Epithelial cell of esophagus (primary cell): ENCODE measurements around the gene PREB.
"Not testable (repeated sequence)": the region's sequence is repeated elsewhere in the genome, so short reads cannot be mapped to it uniquely, and the experiment has no call there.

ENCODE experiments used
- DNase-seq: peaks from one replicate; pipeline ENCODE4 v3.0.0; 2010; ENCODE audit warnings: low read depth
- H3K4me3 ChIP-seq: 2 replicates; pipeline ENCODE4 v1.5.1; 2011; ENCODE audit warnings: mild to moderate bottlenecking, low read length, control low read depth
- TF ChIP-seq, protein P1 (sequence below): IDR thresholded peaks from 2 replicates; pipeline ENCODE4 v1.5.1; 2011; ENCODE audit warnings: low read depth, mild to moderate bottlenecking, low read length, control low read depth, inconsistent platforms; ENCODE audit not compliant: insufficient read depth; ENCODE audit errors: missing control alignments

The PREB gene

GRCh38 chr2:27117995-27118524 lies 16.4 kb downstream of the PREB start:
- no peak for DNase-seq
- TF ChIP-seq, protein P1, sequence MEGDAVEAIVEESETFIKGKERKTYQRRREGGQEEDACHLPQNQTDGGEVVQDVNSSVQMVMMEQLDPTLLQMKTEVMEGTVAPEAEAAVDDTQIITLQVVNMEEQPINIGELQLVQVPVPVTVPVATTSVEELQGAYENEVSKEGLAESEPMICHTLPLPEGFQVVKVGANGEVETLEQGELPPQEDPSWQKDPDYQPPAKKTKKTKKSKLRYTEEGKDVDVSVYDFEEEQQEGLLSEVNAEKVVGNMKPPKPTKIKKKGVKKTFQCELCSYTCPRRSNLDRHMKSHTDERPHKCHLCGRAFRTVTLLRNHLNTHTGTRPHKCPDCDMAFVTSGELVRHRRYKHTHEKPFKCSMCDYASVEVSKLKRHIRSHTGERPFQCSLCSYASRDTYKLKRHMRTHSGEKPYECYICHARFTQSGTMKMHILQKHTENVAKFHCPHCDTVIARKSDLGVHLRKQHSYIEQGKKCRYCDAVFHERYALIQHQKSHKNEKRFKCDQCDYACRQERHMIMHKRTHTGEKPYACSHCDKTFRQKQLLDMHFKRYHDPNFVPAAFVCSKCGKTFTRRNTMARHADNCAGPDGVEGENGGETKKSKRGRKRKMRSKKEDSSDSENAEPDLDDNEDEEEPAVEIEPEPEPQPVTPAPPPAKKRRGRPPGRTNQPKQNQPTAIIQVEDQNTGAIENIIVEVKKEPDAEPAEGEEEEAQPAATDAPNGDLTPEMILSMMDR, result no peak

GRCh38 chr2:27115519-27115918 lies 18.9 kb downstream of the PREB start:
- DNase-seq, result peak; percentile 16
- TF ChIP-seq, protein P1, result no peak

More at GRCh38 chr2:27117995-27118524, 16.4 kb downstream of the PREB start:
- H3K4me3 ChIP-seq, result peak overlapping the region; percentile 52

GRCh38 chr2:27111392-27112078 lies 22.9 kb downstream of the PREB start:
- not testable (repeated sequence) for DNase-seq, H3K4me3 ChIP-seq

More at GRCh38 chr2:27115519-27115918, 18.9 kb downstream of the PREB start:
- H3K4me3 ChIP-seq, result no peak overlapping the region

GRCh38 chr2:27110603-27111352 lies 23.7 kb downstream of the PREB start:
- DNase-seq, result not testable (repeated sequence)

DNA sequence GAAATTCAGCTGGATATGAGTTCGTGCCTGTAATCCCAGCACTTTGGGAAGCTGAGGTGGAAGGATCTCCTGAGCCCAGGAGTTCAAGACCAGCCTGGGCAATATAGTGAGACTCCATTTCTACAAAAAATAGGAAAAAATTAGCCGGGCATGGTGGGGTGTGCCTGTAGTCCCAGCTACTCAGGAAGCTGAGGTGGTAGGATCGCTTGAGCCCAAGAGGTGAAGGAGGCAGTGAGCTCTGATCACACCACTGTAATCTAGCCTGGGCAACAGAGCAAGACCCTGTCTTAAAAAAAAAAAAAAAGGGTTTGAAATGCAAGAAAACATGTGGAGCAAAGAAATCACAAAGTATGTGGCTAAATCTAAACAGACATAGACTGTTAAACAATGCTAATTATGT lies 25.4 kb downstream of the PREB start:
- TF ChIP-seq, protein P1, result no peak
- no peak for DNase-seq
- H3K4me3 ChIP-seq, result no peak overlapping the region

More at GRCh38 chr2:27110603-27111352, 23.7 kb downstream of the PREB start:
- H3K4me3 ChIP-seq, result not testable (repeated sequence)

- DNase-seq, result no peak
- TF ChIP-seq, protein P1, result no peak
- H3K4me3 ChIP-seq, result no peak overlapping the region
Measured at GRCh38 chr2:27108221-27108620, 26.2 kb downstream of the PREB start.

GRCh38 chr2:27105981-27106380 lies 28.5 kb downstream of the PREB start:
- DNase-seq, result no peak
- TF ChIP-seq, protein P1, result no peak
- H3K4me3 ChIP-seq, result no peak overlapping the region
